ENCODE data around the gene PRDM16. TPM values are rescaled to one million over a fixed set of nuclear protein-coding genes. Genes with fewer than 3 reads are reported as not detected.

The PRDM16 gene
- total and polyA plus RNA-seq, 2 of the 4 experiments (the other 2 are of a cell fraction): 0.02 TPM; not detected in 1

DNA sequence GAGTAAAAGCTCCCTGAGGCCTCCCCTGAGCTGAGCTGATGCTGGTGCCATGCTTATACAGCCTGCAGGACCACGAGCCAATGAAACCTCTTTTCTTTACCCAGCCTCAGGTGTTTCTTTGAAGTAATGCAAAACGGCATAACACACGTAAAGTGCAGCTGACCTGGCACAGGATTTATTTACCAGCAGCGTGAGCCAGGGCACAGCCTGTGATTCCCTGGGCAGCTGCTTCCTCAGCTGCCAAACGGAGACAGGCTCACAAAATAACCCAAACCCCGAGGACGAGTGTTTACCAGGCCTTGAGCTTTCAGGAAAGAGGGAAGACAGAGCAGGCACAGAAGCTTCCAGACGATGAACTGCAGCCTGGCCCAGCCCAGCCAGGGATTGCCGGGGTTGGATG is 264.9 kb downstream of the PRDM16 start:
- Histone ChIP-seq H3K4me3 (ENCODE audit: insufficient read depth, low read depth, low read length) (no peak overlapping the region), H3K36me3 (ENCODE audit: control insufficient read depth, insufficient read depth, low read length) (no peaks in the 10 kb centered on the region), H2AK5ac (ENCODE audit: low read depth, low read length) (no peak overlapping the region), H4K91ac (ENCODE audit: insufficient read depth, low read depth, low read length) (no peak overlapping the region), H3K27me3 (ENCODE audit: control insufficient read depth, insufficient read depth, low read length) (no peaks in the 10 kb centered on the region), H3K18ac (ENCODE audit: low read depth, low read length) (no peak overlapping the region), H4K5ac (ENCODE audit: low read depth, low read length) (no peak overlapping the region), H3K56ac (ENCODE audit: extremely low read depth, insufficient read depth, low read length) (no peak overlapping the region), H2AFZ (replicated peaks; ENCODE audit: low read length, poor library complexity) (no peak overlapping the region), H2AK9ac (replicated peaks; ENCODE audit: low read depth, low read length, poor library complexity) (no peak overlapping the region), H3K9me1 (ENCODE audit: insufficient read depth, low read length) (no peaks in the 10 kb centered on the region), H3K4me2 (ENCODE audit: low read depth, low read length) (no peak overlapping the region), H3K14ac (replicated peaks; ENCODE audit: low read depth, low read length) (no peak overlapping the region), H3K4me1 (ENCODE audit: control insufficient read depth, insufficient read depth, low read length) (no peaks in the 10 kb centered on the region), H2BK15ac (ENCODE audit: low read depth, low read length) (no peak overlapping the region), H3K9me3 (ENCODE audit: control insufficient read depth, insufficient read depth, low read length) (peaks cover 16% of the 10 kb centered on the region; the same call in 1 of the 2 replicates), H2BK5ac (ENCODE audit: low read depth, low read length, poor library complexity, severe bottlenecking) (no peak overlapping the region), H4K20me1 (ENCODE audit: insufficient read depth, low read length) (no peaks in the 10 kb centered on the region), H3K9ac (ENCODE audit: low read depth, low read length) (no peak overlapping the region), H3K27ac (ENCODE audit: insufficient read depth, low read length) (no peak overlapping the region), H2BK20ac (ENCODE audit: low read depth, low read length) (no peak overlapping the region), H3K79me1 (ENCODE audit: low read depth in 1 of 2, low read length in 2 of 2) (no peaks in the 10 kb centered on the region), H2BK120ac (ENCODE audit: low read depth, low read length) (no peak overlapping the region), H4K8ac (ENCODE audit: low read depth in 2 of 2, low read length in 2 of 2) (no peak overlapping the region), H3K23ac (ENCODE audit: low read depth, low read length) (no peak overlapping the region), H3K4ac (ENCODE audit: low read depth, low read length) (no peak overlapping the region)
- DNase-seq: no peak
- no peak for TF ChIP-seq NFE2L2 (IDR thresholded peaks at IDR 0.05; ENCODE audit: low read depth, low read length)
- no peak for TF ChIP-seq POLR2A (IDR thresholded peaks at IDR 0.05; ENCODE audit: low read depth, low read length)
- TF ChIP-seq MAZ (IDR thresholded peaks at IDR 0.05; ENCODE audit: borderline replicate concordance, low read depth, low read length): no peak
- no peak for TF ChIP-seq RCOR1 (IDR thresholded peaks at IDR 0.05; ENCODE audit: insufficient replicate concordance, low read length)
- TF ChIP-seq, protein P1, sequence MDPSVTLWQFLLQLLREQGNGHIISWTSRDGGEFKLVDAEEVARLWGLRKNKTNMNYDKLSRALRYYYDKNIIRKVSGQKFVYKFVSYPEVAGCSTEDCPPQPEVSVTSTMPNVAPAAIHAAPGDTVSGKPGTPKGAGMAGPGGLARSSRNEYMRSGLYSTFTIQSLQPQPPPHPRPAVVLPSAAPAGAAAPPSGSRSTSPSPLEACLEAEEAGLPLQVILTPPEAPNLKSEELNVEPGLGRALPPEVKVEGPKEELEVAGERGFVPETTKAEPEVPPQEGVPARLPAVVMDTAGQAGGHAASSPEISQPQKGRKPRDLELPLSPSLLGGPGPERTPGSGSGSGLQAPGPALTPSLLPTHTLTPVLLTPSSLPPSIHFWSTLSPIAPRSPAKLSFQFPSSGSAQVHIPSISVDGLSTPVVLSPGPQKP (IDR thresholded peaks at IDR 0.05; ENCODE audit: borderline replicate concordance, low read depth, low read length): no peak
- no peak for TF ChIP-seq RAD21 (IDR thresholded peaks at IDR 0.05; ENCODE audit: low read length)
- TF ChIP-seq MXI1 (IDR thresholded peaks at IDR 0.05; ENCODE audit: borderline replicate concordance, low read depth, low read length): no peak
- TF ChIP-seq SMC3 (IDR thresholded peaks at IDR 0.05; ENCODE audit: low read depth, low read length): no peak
- TF ChIP-seq CEBPB (IDR thresholded peaks at IDR 0.05; ENCODE audit: low read depth, low read length): no peak
- no peak for TF ChIP-seq FOS (IDR thresholded peaks at IDR 0.05; ENCODE audit: low read depth, low read length)
- no peak for TF ChIP-seq MAFK (IDR thresholded peaks at IDR 0.05; ENCODE audit: low read depth, low read length)
- TF ChIP-seq CHD1 (IDR thresholded peaks at IDR 0.05; ENCODE audit: low read depth, low read length): no peak
- TF ChIP-seq CTCF (conservative IDR thresholded peaks at IDR 0.05; ENCODE audit: low read depth, low read length): no peak
- POLR2A ChIA-PET (ENCODE audit: unreplicated experiment): no interaction called here
- no TSS peak for BruUV-seq (replicated peaks)
- in situ Hi-C loops (cut with MboI; ENCODE audit: low sequenced_read_pairs): no loop called here
- intact Hi-C loops (cut with micrococcal nuclease): no loop called here
- dilution Hi-C loops (cut with HindIII; ENCODE audit: low sequenced_read_pairs, unreplicated experiment): no loop called here
- 49% methylated on average over 3 of the region's 9 CpGs; no CpG with 5 or more reads in 1 of the 2 experiments for WGBS, 2 experiments (ENCODE audit: extremely low coverage in 2 of 2, insufficient read length in 1 of 2)
- CTCF ChIA-PET: no interaction called here
- ATAC-seq (ENCODE audit: low read depth): no peak
